Spleen (tissue), 11 donors: ENCODE results near the gene GSTP1. TPM values are rescaled to one million over a fixed set of nuclear protein-coding genes. Genes with fewer than 3 reads are reported as not detected.
A peak's percentile ranks its signal among the peaks of the same experiment; 100 is the strongest.

Experiments
- DNase-seq: peaks from one replicate; pipeline ENCODE4 v3.0.0-alpha.2; 2020
- H3K27ac ChIP-seq, 8 donors: fragments of 200-600 bp; sonication (generic) in 7 of 8; 1 replicate in 4 of 8; 2 replicates in 4 of 8; pipeline versions ENCODE4 v1.5.0 to v1.8.0; 2016 to 2021; ENCODE audit warnings: inconsistent platforms in 4 of 8, mild to moderate bottlenecking in 4 of 8, moderate library complexity in 1 of 8
- H3K27me3 ChIP-seq, 7 donors: fragments of 200-600 bp; sonication (generic) in 6 of 7; replicated peaks in 1 of 7; 1 replicate in 4 of 7; 2 replicates in 3 of 7; pipeline versions ENCODE4 v1.5.0 to v1.8.0; 2016 to 2021; ENCODE audit warnings: inconsistent platforms in 3 of 7, mild to moderate bottlenecking in 1 of 7
- H3K36me3 ChIP-seq, 6 donors: fragments of 200-600 bp; sonication (generic) in 5 of 6; 1 replicate in 4 of 6; 2 replicates in 2 of 6; pipeline versions ENCODE4 v1.5.0 to v1.8.0; 2016 to 2021; ENCODE audit warnings: inconsistent platforms in 2 of 6
- H3K4me1 ChIP-seq, 6 donors: fragments of 200-600 bp; sonication (generic) in 5 of 6; 1 replicate in 3 of 6; 2 replicates in 3 of 6; pipeline versions ENCODE4 v1.5.0 to v1.8.0; 2016 to 2021; ENCODE audit warnings: inconsistent platforms in 3 of 6
- H3K4me3 ChIP-seq, 8 donors: fragments of 200-600 bp; sonication (generic) in 7 of 8; 1 replicate in 4 of 8; 2 replicates in 4 of 8; pipeline versions ENCODE4 v1.5.0 to v1.8.0; 2016 to 2021; ENCODE audit warnings: inconsistent platforms in 4 of 8, mild to moderate bottlenecking in 4 of 8, moderate library complexity in 2 of 8
- H3K9me3 ChIP-seq, 8 donors: fragments of 200-600 bp; sonication (generic) in 7 of 8; 1 replicate in 4 of 8; 2 replicates in 4 of 8; pipeline versions ENCODE4 v1.5.0 to v1.8.0; 2016 to 2021; ENCODE audit warnings: inconsistent platforms in 4 of 8
- CTCF ChIP-seq, 11 experiments: fragments of 200-600 bp in 7 of 11; fragments of 450-650 bp in 4 of 11; sonication (generic) in 4 of 11; IDR thresholded peaks in 8 of 11; conservative IDR thresholded peaks in 3 of 11; 1 replicate in 7 of 11; 2 replicates in 4 of 11; pipeline versions ENCODE4 v1.4.0 to v1.8.0; 2016 to 2021; ENCODE audit warnings: antibody characterized with exemption in 11 of 11, inconsistent platforms in 4 of 11, mild to moderate bottlenecking in 1 of 11
- POLR2A ChIP-seq, 3 donors: fragments of 450-650 bp; IDR thresholded peaks; one replicate each; pipeline ENCODE4 v1.5.1; 2017; ENCODE audit warnings: antibody characterized with exemption in 3 of 3, mild to moderate bottlenecking in 1 of 3
- POLR2AphosphoS5 ChIP-seq, 3 donors: sonication (generic); formaldehyde crosslinking; IDR thresholded peaks; one replicate each; pipeline ENCODE4 v1.5.1; 2017; ENCODE audit warnings: antibody characterized with exemption in 3 of 3
- WGBS, 5 donors: extraction: QIAGEN DNeasy Blood & Tissue Kit in 3 of 5; methylation state at CpG; one replicate each; pipeline versions ENCODE4 v1.1.5 to v1.1.7; 2013 to 2018; 5-methylcytosine and 5-hydroxymethylcytosine counted together
- intact Hi-C: fragments of 100-400 bp; cut with DNase I; formaldehyde crosslinking; loops from one replicate; pipeline ENCODE4 v1.15.0; 2023; ENCODE audit warnings: low total_unique reads
- polyA plus RNA-seq, 3 donors: library from polyadenylated mRNA; stranded (reverse); fragments of 200-250 nt; gene quantifications; one replicate each; pipeline ENCODE4 v1.2.1, GENCODE V29; 2013
- total RNA-seq, 7 donors: library from RNA; depleted of rRNA in 3 of 7; stranded (reverse); fragments of >200 nt in 3 of 7; fragmentation: NEBNext Ultra II Directional in 4 of 7; extraction: Animal tissue kit (Norgen Biotek cat#: 25700) in 4 of 7; gene quantifications; one replicate each; pipeline versions ENCODE4 v1.1.0 to v1.2.1, GENCODE V29; 2016 to 2021
- donor health status: healthy with polysubstance abuse.
- donor health status: DM: no; HTN: no; CAD: no; lungs with moderate emphysema.
- donor health status: DM: no; HTN: no; CAD: no.
- donor health status: Bipolar disorder and iron deficiency.
- donor health status: healthy.
- donor health status: DM: no; HTN: no; CAD: no.
- donor health status: DM: yes; HTN: yes; CAD: no.

The GSTP1 gene
- total and polyA plus RNA-seq, 10 donors: 211 to 399 (median 296) TPM

- intact Hi-C loops: no loop called here
- Histone ChIP-seq H3K27ac (no peak overlapping the region), H3K36me3 (no peaks in the 10 kb centered on the region), H3K4me1 (peaks cover 7 to 25% (median 20%) of the 10 kb centered on the region in 6 donors), H3K27me3 (no peaks in the 10 kb centered on the region), H3K4me3 (no peak overlapping the region), H3K9me3 (no peaks in the 10 kb centered on the region)
- TF ChIP-seq CTCF (IDR thresholded peaks at IDR 0.05 in 8 of 11, conservative IDR thresholded peaks at IDR 0.05 in 3 of 11): no peak
- no peak for TF ChIP-seq POLR2A (IDR thresholded peaks at IDR 0.05)
- no peak for TF ChIP-seq POLR2AphosphoS5 (IDR thresholded peaks at IDR 0.05)
- DNase-seq: peak; percentile 69
- 90 to 95% (median 94%) methylated on average over 8 to 10 of the region's 10 CpGs for WGBS, 5 donors
Observed at GRCh38 chr11:67626970-67627369, 43.4 kb downstream of the GSTP1 start.

GRCh38 chr11:67627441-67627811 is 43.8 kb downstream of the GSTP1 start:
- no peak overlapping the region for H3K27ac ChIP-seq
- H3K4me3 ChIP-seq: no peak overlapping the region
- no peaks in the 10 kb centered on the region for H3K27me3 ChIP-seq
- no peaks in the 10 kb centered on the region for H3K36me3 ChIP-seq
- intact Hi-C loops: no loop called here
- peak; percentile 70 for DNase-seq
- no peak for TF ChIP-seq CTCF (IDR thresholded peaks at IDR 0.05 in 8 of 11, conservative IDR thresholded peaks at IDR 0.05 in 3 of 11)
- no peak for TF ChIP-seq POLR2A (IDR thresholded peaks at IDR 0.05)
- TF ChIP-seq POLR2AphosphoS5 (IDR thresholded peaks at IDR 0.05): no peak
- 90 to 100% (median 94%) methylated on average over 3 to 6 of the region's 6 CpGs for WGBS, 5 donors
- H3K9me3 ChIP-seq: no peaks in the 10 kb centered on the region
- peaks cover 7 to 25% (median 20%) of the 10 kb centered on the region in 6 donors for H3K4me1 ChIP-seq

GRCh38 chr11:67627812-67628624 is 44.4 kb downstream of the GSTP1 start:
- peak; percentile 76 for DNase-seq
- no peaks in the 10 kb centered on the region for H3K27me3 ChIP-seq
- no peak overlapping the region for H3K4me3 ChIP-seq
- WGBS, 5 donors: 86 to 93% (median 89%) methylated on average over 13 to 15 of the region's 15 CpGs
- no peaks in the 10 kb centered on the region for H3K9me3 ChIP-seq
- intact Hi-C loops: no loop called here
- no peak for TF ChIP-seq POLR2A (IDR thresholded peaks at IDR 0.05)
- no peak for TF ChIP-seq CTCF (IDR thresholded peaks at IDR 0.05 in 8 of 11, conservative IDR thresholded peaks at IDR 0.05 in 3 of 11)
- no peak for TF ChIP-seq POLR2AphosphoS5 (IDR thresholded peaks at IDR 0.05)
- H3K27ac ChIP-seq: no peak overlapping the region
- H3K4me1 ChIP-seq: peaks cover 7 to 25% (median 20%) of the 10 kb centered on the region in 6 donors
- no peaks in the 10 kb centered on the region for H3K36me3 ChIP-seq

GRCh38 chr11:67628710-67629385 is 45.2 kb downstream of the GSTP1 start:
- DNase-seq: no peak
- Histone ChIP-seq H3K27me3 (no peaks in the 10 kb centered on the region), H3K9me3 (no peaks in the 10 kb centered on the region), H3K27ac (peak overlapping the region; percentile 87 to 95 (median 91)), H3K36me3 (no peaks in the 10 kb centered on the region), H3K4me3 (peak overlapping the region in 7 of 8 donors; percentile 46 to 77 (median 69)), H3K4me1 (peaks cover 7 to 25% (median 20%) of the 10 kb centered on the region in 6 donors)
- peak in 1 of 11 experiments; percentile 97 for TF ChIP-seq CTCF (IDR thresholded peaks at IDR 0.05 in 8 of 11, conservative IDR thresholded peaks at IDR 0.05 in 3 of 11)
- no peak for TF ChIP-seq POLR2AphosphoS5 (IDR thresholded peaks at IDR 0.05)
- WGBS, 5 donors: 44 to 67% (median 61%) methylated on average over 16 to 25 of the region's 25 CpGs
- intact Hi-C loops: no loop called here
